SK-N-SH (cell line): ENCODE data around the gene SYNE2.

Experiments
- EP300 ChIP-seq, 2 experiments: IDR thresholded peaks; 2 replicates each; pipeline versions ENCODE4 v1.4.0 to v1.6.1; 2012; ENCODE audit warnings: borderline replicate concordance in 1 of 2, low read depth in 1 of 2, low read length in 1 of 2
- GABPA ChIP-seq: IDR thresholded peaks from 2 replicates; pipeline ENCODE4 v1.4.0; 2012; ENCODE audit warnings: low read depth, mild to moderate bottlenecking
- GATA2 ChIP-seq: sonication (generic); formaldehyde crosslinking; IDR thresholded peaks from 2 replicates; pipeline ENCODE4 v1.5.0; 2020; ENCODE audit warnings: mild to moderate bottlenecking, missing genetic modification reagents
- MEF2A ChIP-seq: IDR thresholded peaks from 2 replicates; pipeline ENCODE4 v1.4.0; 2012; ENCODE audit warnings: low read depth, borderline replicate concordance
- TF ChIP-seq, protein P1 (sequence below): IDR thresholded peaks from 2 replicates; pipeline ENCODE4 v1.6.1; 2012; ENCODE audit warnings: mild to moderate bottlenecking, low read depth, low read length, moderate library complexity
- TF ChIP-seq, protein P2 (sequence below): fragments of 200-600 bp; sonication (generic); IDR thresholded peaks from 2 replicates; pipeline ENCODE4 v1.6.1; 2017; ENCODE audit warnings: antibody characterized with exemption, mild to moderate bottlenecking, moderate library complexity

DNA sequence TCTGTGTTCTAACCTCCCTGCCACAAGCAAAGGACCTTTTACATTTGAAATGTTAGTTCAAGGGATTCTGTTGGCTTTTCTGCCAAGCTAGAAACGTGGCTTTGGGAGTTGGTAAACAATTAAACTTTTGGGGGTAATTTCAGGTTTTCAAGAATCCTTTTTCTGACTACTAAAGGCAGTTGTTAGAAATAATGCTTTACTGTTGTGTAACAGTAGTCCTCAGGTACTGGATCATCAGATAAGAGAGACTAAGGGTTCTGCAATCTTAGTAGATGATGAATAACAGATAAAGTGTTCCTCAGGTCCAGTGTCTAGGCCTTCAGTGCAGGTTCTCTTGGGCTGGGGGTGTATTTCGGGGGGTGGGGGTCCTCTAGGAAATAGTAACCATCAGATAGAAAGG lies 192.3 kb downstream of the SYNE2 start:
- TF ChIP-seq, protein P1, sequence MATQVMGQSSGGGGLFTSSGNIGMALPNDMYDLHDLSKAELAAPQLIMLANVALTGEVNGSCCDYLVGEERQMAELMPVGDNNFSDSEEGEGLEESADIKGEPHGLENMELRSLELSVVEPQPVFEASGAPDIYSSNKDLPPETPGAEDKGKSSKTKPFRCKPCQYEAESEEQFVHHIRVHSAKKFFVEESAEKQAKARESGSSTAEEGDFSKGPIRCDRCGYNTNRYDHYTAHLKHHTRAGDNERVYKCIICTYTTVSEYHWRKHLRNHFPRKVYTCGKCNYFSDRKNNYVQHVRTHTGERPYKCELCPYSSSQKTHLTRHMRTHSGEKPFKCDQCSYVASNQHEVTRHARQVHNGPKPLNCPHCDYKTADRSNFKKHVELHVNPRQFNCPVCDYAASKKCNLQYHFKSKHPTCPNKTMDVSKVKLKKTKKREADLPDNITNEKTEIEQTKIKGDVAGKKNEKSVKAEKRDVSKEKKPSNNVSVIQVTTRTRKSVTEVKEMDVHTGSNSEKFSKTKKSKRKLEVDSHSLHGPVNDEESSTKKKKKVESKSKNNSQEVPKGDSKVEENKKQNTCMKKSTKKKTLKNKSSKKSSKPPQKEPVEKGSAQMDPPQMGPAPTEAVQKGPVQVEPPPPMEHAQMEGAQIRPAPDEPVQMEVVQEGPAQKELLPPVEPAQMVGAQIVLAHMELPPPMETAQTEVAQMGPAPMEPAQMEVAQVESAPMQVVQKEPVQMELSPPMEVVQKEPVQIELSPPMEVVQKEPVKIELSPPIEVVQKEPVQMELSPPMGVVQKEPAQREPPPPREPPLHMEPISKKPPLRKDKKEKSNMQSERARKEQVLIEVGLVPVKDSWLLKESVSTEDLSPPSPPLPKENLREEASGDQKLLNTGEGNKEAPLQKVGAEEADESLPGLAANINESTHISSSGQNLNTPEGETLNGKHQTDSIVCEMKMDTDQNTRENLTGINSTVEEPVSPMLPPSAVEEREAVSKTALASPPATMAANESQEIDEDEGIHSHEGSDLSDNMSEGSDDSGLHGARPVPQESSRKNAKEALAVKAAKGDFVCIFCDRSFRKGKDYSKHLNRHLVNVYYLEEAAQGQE = no peak
- no peak for TF ChIP-seq GABPA
- TF ChIP-seq, protein P2, sequence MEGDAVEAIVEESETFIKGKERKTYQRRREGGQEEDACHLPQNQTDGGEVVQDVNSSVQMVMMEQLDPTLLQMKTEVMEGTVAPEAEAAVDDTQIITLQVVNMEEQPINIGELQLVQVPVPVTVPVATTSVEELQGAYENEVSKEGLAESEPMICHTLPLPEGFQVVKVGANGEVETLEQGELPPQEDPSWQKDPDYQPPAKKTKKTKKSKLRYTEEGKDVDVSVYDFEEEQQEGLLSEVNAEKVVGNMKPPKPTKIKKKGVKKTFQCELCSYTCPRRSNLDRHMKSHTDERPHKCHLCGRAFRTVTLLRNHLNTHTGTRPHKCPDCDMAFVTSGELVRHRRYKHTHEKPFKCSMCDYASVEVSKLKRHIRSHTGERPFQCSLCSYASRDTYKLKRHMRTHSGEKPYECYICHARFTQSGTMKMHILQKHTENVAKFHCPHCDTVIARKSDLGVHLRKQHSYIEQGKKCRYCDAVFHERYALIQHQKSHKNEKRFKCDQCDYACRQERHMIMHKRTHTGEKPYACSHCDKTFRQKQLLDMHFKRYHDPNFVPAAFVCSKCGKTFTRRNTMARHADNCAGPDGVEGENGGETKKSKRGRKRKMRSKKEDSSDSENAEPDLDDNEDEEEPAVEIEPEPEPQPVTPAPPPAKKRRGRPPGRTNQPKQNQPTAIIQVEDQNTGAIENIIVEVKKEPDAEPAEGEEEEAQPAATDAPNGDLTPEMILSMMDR = no peak
- no peak for TF ChIP-seq GATA2
- TF ChIP-seq MEF2A = no peak
- no peak for TF ChIP-seq EP300 (IDR thresholded peaks at IDR 0.05; ENCODE audit: borderline replicate concordance in 1 of 2, low read depth in 1 of 2, low read length in 1 of 2)
